Measurements from ENCODE around the gene PIBF1.

PIBF1 gene

DNA sequence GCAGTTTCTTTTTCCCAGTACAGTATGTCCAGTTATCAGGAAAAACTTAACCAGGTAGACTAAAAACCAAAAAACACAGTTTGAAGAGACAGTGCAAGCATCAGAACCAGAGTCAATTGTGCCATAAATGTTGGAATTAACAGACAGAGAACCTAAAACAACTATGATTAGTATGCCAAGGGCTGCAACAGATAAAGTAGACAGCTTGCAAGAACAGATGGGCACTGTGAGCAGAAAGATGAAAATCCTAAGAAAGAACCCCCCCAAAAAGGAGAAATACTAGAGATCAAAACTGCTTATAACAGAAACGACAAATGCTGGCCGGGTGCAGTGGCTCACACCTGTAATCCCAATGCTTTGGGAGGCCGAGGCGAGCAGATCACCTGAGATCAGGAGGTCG, 229.8 kb downstream of the PIBF1 start:
- 69 to 90% methylated on average over 4 of the region's 5 CpGs for WGBS, 2 experiments (ENCODE audit: insufficient coverage in 2 of 2)
- Histone ChIP-seq H3K4me3 (ENCODE audit: extremely low read depth, insufficient read depth, low read length, poor library complexity, severe bottlenecking) (no peak overlapping the region), H3K27ac (ENCODE audit: low read depth, low read length, severe bottlenecking) (no peak overlapping the region), H3K36me3 (ENCODE audit: control insufficient read depth, insufficient read depth, low read length) (peaks cover 16% of the 10 kb centered on the region), H3K9me3 (ENCODE audit: control insufficient read depth, low read length) (no peaks in the 10 kb centered on the region), H3K4me1 (ENCODE audit: control insufficient read depth, insufficient read depth, low read length, poor library complexity, severe bottlenecking) (no peaks in the 10 kb centered on the region)

DNA sequence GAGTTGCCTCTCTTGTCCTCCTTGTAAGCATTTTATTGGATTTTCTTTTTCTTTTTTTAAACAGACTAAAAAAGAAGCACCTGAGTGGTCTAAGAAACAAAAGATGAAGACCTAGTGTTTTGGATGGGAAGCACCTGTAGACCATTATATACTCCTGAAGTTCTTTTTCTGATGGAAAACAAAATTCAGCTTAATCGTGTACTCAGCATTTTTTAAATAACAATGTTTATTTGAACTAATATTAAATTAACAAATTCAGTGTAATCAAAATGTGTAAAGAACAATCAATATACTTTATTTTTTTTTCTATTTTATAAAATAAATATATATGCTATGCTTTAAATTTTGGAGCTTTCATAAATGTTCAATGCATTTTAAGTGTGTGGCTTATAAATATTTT, 233.9 kb downstream of the PIBF1 start:
- Histone ChIP-seq H3K4me1 (ENCODE audit: control insufficient read depth, insufficient read depth, low read length, poor library complexity, severe bottlenecking) (peaks cover 3% of the 10 kb centered on the region), H3K36me3 (ENCODE audit: control insufficient read depth, insufficient read depth, low read length) (peaks cover 9% of the 10 kb centered on the region), H3K9me3 (ENCODE audit: control insufficient read depth, low read length) (no peaks in the 10 kb centered on the region), H3K27ac (ENCODE audit: low read depth, low read length, severe bottlenecking) (no peak overlapping the region), H3K4me3 (ENCODE audit: extremely low read depth, insufficient read depth, low read length, poor library complexity, severe bottlenecking) (no peak overlapping the region)
- no CpG with 5 or more reads among the region's 1 CpG for WGBS, 2 experiments (ENCODE audit: insufficient coverage in 2 of 2)

DNA sequence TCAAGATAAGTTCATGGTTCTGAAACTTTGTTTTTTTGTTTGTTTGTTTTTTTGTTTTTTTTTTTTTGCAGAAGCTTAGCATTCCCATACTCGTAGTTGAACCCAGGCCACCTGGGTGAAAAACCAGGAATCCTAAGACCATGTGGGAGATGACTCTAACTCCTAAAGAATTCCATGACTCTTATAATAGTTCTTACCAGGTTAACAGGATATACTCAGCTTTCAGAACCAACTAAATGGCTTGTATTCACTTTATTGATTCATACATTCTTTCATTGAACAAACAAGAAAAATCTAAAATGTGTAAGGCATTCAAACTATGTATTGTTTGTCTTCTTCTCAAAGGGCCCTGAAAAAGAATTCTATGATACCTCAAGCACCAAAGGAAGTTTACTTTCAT, 236.4 kb downstream of the PIBF1 start:
- H3K9me3 ChIP-seq (ENCODE audit: control insufficient read depth, low read length), result no peaks in the 10 kb centered on the region
- no CpG with 5 or more reads among the region's 1 CpG for WGBS, 2 experiments (ENCODE audit: insufficient coverage in 2 of 2)

DNA sequence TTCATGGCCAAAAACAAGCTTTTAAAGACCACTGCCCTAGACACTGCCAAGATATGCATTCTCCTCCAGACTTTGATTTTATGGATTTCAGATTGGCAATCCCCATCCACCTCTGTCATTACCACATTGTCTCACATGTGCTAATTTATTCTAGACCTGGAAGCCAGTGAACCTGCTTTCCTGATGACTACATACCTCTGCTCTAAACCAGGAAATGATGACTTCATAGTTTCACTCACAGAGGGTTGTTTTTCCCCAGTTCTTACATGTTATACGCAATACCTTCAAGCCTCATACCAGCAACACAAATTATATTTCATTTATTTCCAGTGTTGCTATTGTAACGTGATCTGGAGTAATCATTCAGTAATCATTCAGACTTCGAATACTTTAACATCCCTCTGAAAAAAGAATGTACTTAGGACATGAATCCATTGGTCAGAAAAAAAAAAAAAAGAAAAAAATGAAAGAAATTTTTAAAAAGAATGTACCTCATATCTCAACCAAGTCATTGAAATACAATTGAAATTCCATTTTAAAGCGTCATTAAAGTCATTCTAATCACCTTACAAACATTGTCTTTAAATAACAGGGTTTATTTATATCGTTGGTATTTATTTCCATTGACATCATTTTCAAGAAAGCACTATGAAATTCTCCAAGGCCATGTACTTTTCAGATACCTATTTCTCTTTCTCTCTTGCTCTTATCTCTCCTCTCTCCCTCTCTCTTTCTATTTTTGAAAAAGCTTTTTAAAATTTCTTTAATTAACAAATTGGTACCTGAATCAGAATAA, 243.5 kb downstream of the PIBF1 start:
- 92 to 100% methylated on average over 1 to 2 of the region's 5 CpGs for WGBS, 2 experiments (ENCODE audit: insufficient coverage in 2 of 2)
- H3K36me3 ChIP-seq (ENCODE audit: control insufficient read depth, insufficient read depth, low read length), result no peaks in the 10 kb centered on the region
- H3K4me1 ChIP-seq (ENCODE audit: control insufficient read depth, insufficient read depth, low read length, poor library complexity, severe bottlenecking), result no peaks in the 10 kb centered on the region
- no peaks in the 10 kb centered on the region for H3K9me3 ChIP-seq (ENCODE audit: control insufficient read depth, low read length)
- no peak overlapping the region for H3K27ac ChIP-seq (ENCODE audit: low read depth, low read length, severe bottlenecking)
- H3K4me3 ChIP-seq (ENCODE audit: extremely low read depth, insufficient read depth, low read length, poor library complexity, severe bottlenecking), result no peak overlapping the region

More for the DNA sequence above, 236.4 kb downstream of the PIBF1 start:
- H3K36me3 ChIP-seq (ENCODE audit: control insufficient read depth, insufficient read depth, low read length), result no peaks in the 10 kb centered on the region
- H3K4me3 ChIP-seq (ENCODE audit: extremely low read depth, insufficient read depth, low read length, poor library complexity, severe bottlenecking), result no peak overlapping the region
- no peak overlapping the region for H3K27ac ChIP-seq (ENCODE audit: low read depth, low read length, severe bottlenecking)
- H3K4me1 ChIP-seq (ENCODE audit: control insufficient read depth, insufficient read depth, low read length, poor library complexity, severe bottlenecking), result peaks cover 3% of the 10 kb centered on the region

DNA sequence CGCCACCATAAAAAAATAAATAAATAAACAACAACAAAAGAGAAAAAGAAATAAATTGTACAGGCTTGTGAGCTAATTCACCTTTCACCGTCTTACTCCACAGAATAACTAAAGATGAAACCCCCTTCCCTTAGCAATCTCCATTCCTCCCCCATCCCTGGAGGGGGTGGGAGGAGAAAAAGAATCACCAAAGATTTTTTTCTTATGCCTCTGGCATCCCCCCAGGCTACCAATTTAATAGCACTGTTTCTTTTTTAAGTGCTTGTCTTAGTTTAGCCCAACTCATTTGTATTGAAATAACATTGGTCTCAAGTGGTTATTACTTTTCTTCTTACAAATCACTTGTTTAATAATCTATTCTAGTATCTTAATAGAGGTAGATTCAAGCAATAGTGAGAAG, 253.0 kb downstream of the PIBF1 start:
- Histone ChIP-seq H3K27ac (ENCODE audit: low read depth, low read length, severe bottlenecking) (no peak overlapping the region), H3K9me3 (ENCODE audit: control insufficient read depth, low read length) (no peaks in the 10 kb centered on the region), H3K4me3 (ENCODE audit: extremely low read depth, insufficient read depth, low read length, poor library complexity, severe bottlenecking) (no peak overlapping the region), H3K36me3 (ENCODE audit: control insufficient read depth, insufficient read depth, low read length) (no peaks in the 10 kb centered on the region), H3K4me1 (ENCODE audit: control insufficient read depth, insufficient read depth, low read length, poor library complexity, severe bottlenecking) (no peaks in the 10 kb centered on the region)
- no CpG with 5 or more reads among the region's 2 CpGs for WGBS, 2 experiments (ENCODE audit: insufficient coverage in 2 of 2)

DNA sequence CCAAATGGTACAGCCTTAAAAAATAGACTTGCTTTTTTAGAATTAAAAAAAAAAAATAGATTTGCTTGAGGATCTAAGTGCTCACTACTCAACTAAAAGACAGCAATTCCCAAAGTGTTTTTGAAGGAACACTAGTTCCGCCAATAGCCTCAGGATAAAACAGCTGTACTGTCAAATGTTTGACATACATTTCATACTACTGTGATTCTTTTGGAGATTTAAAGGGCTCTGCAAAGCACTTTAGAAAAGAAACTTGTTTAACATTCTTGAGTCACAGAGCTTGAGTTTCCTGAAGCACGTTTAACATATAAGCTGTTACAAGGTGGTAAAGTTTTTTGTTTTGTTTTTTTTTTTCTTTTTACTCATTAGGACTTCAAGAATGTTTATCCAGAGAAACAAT, 253.7 kb downstream of the PIBF1 start:
- Histone ChIP-seq H3K4me1 (ENCODE audit: control insufficient read depth, insufficient read depth, low read length, poor library complexity, severe bottlenecking) (no peaks in the 10 kb centered on the region), H3K36me3 (ENCODE audit: control insufficient read depth, insufficient read depth, low read length) (no peaks in the 10 kb centered on the region), H3K27ac (ENCODE audit: low read depth, low read length, severe bottlenecking) (no peak overlapping the region), H3K4me3 (ENCODE audit: extremely low read depth, insufficient read depth, low read length, poor library complexity, severe bottlenecking) (no peak overlapping the region), H3K9me3 (ENCODE audit: control insufficient read depth, low read length) (no peaks in the 10 kb centered on the region)
- WGBS, 2 experiments (ENCODE audit: insufficient coverage in 2 of 2), result no CpG with 5 or more reads among the region's 2 CpGs

DNA sequence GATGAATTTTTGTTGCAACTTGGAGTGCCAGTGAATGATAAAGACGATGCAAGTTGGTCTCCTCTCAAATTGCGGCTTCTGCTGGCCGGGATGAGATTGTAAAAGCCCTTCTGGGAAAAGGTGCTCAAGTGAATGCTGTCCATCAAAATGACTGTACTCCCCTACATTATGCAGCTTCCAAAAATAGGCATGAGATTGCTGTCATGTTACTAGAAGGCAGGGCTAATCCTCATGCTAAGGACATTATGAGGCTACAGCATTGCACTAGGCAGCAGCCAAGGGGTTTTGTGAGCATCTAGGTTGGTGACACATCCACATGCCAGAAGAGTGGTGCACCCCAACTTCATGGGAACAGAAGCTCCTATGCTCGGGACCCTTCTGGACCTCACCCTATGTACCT, 254.6 kb downstream of the PIBF1 start:
- Histone ChIP-seq H3K4me1 (ENCODE audit: control insufficient read depth, insufficient read depth, low read length, poor library complexity, severe bottlenecking) (no peaks in the 10 kb centered on the region), H3K9me3 (ENCODE audit: control insufficient read depth, low read length) (no peaks in the 10 kb centered on the region), H3K36me3 (ENCODE audit: control insufficient read depth, insufficient read depth, low read length) (no peaks in the 10 kb centered on the region), H3K4me3 (ENCODE audit: extremely low read depth, insufficient read depth, low read length, poor library complexity, severe bottlenecking) (no peak overlapping the region), H3K27ac (ENCODE audit: low read depth, low read length, severe bottlenecking) (no peak overlapping the region)
- 96 to 100% methylated on average over 3 of the region's 4 CpGs for WGBS, 2 experiments (ENCODE audit: insufficient coverage in 2 of 2)

DNA sequence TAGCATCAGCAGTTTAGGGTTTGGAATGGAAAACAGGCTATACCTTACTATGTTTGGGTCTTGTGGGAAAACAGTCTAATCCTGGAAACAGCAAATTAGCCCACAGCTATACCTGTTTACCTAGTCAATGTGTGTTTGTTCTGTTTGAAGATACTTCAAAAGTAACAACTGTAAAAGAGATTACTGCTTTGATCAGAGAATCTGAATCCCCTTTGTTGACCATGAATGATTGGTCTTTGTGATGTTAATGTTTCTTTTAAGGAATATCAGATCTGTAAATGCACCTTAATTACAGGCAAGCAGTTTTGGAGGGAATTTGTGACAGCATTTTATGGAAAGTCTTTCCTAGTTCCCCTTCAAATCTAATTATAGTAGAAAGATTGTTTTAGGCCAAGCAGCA, 256.1 kb downstream of the PIBF1 start:
- H3K4me3 ChIP-seq (ENCODE audit: extremely low read depth, insufficient read depth, low read length, poor library complexity, severe bottlenecking), result no peak overlapping the region
- no peaks in the 10 kb centered on the region for H3K4me1 ChIP-seq (ENCODE audit: control insufficient read depth, insufficient read depth, low read length, poor library complexity, severe bottlenecking)
- no peaks in the 10 kb centered on the region for H3K9me3 ChIP-seq (ENCODE audit: control insufficient read depth, low read length)
- no peaks in the 10 kb centered on the region for H3K36me3 ChIP-seq (ENCODE audit: control insufficient read depth, insufficient read depth, low read length)
- no peak overlapping the region for H3K27ac ChIP-seq (ENCODE audit: low read depth, low read length, severe bottlenecking)

DNA sequence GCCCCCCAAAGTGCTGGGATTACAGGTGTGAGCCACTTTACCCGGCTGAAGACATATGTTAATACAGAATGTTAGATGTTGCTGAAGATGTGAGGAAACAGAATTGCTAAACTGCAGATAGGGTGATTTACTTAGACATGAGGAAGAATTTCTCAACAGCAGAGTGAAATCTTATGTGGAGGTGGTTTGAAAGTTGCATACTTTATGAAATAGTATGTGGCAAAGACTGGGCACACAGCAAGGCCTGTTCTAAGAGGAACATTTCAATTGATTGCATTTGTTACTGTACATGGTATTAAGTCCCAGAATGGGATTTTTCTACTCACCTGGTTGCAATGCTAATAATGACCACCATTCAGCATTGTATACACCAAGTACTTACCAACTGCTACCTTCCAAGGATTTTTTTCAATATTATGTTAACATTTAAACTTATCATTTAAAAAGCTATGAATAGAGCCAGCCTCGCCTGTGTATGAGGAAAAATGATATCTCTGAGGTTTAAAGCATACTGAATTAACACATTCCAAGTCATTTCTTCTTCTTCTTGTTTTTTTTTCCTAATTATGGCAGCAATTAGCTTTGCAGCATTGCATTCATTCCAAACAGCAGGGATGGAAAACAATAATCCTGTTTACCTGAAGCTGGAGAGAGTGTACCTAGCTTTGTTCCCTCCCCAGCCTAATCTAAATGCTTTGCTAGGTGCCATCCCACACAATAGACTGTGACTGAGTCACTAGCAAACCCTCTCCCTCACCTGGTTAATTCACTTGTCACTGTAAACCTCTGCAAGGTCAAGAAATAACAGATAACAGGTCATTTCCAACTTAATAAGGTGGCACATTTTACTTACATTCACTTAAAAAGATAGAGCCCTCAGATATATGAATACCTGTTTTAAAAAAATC, 257.5 kb downstream of the PIBF1 start:
- no peak overlapping the region for H3K27ac ChIP-seq (ENCODE audit: low read depth, low read length, severe bottlenecking)

DNA sequence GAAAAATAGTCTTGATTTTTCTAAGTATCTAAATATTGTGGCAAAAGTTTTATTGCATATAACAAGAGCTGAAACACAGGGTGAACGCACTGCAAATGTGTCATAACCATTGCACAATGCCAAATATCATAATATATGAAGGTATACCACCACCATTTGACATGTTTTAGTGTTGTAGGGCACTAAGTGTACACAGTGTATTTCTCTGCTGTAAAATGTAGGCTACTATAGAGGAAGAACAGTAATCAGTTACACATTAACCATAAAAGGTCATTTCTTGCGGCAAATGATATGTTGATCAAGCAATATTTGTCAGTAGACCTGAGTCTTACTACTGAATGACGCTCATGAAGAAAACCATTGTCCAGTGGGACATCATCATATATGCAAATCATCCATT, 258.6 kb downstream of the PIBF1 start:
- Histone ChIP-seq H3K9me3 (ENCODE audit: control insufficient read depth, low read length) (no peaks in the 10 kb centered on the region), H3K27ac (ENCODE audit: low read depth, low read length, severe bottlenecking) (no peak overlapping the region), H3K4me3 (ENCODE audit: extremely low read depth, insufficient read depth, low read length, poor library complexity, severe bottlenecking) (no peak overlapping the region), H3K36me3 (ENCODE audit: control insufficient read depth, insufficient read depth, low read length) (no peaks in the 10 kb centered on the region), H3K4me1 (ENCODE audit: control insufficient read depth, insufficient read depth, low read length, poor library complexity, severe bottlenecking) (no peaks in the 10 kb centered on the region)
- 63% methylated on average over 2 of the region's 3 CpGs; no CpG with 5 or more reads in 1 of the 2 experiments for WGBS, 2 experiments (ENCODE audit: insufficient coverage in 2 of 2)

More for the DNA sequence above, 257.5 kb downstream of the PIBF1 start:
- Histone ChIP-seq H3K4me3 (ENCODE audit: extremely low read depth, insufficient read depth, low read length, poor library complexity, severe bottlenecking) (no peak overlapping the region), H3K4me1 (ENCODE audit: control insufficient read depth, insufficient read depth, low read length, poor library complexity, severe bottlenecking) (no peaks in the 10 kb centered on the region), H3K36me3 (ENCODE audit: control insufficient read depth, insufficient read depth, low read length) (no peaks in the 10 kb centered on the region), H3K9me3 (ENCODE audit: control insufficient read depth, low read length) (no peaks in the 10 kb centered on the region)
- WGBS, 2 experiments (ENCODE audit: insufficient coverage in 2 of 2), result 56 to 67% methylated on average over 1 of the region's 2 CpGs
